Measurements from ENCODE around the gene PLLP. TPM values are rescaled to one million over a fixed set of nuclear protein-coding genes. Genes with fewer than 3 reads are reported as not detected.

The PLLP gene
- total RNA-seq, 2 experiments from 2014 or later: 0.08 to 0.26 TPM

- Mint-ChIP-seq H3K36me3 (no peaks in the 10 kb centered on the region), H3K9me3 (no peaks in the 10 kb centered on the region), H3K4me1 (peaks cover 10% of the 10 kb centered on the region), H3K4me3 (no peak overlapping the region), H3K27ac (peak overlapping the region; percentile 90), H3K27me3 (no peaks in the 10 kb centered on the region)
- DNase-seq (peak; percentile 51), ATAC-seq (ENCODE audit: low read depth) (peak; percentile 2)
- POLR2A ChIA-PET: no interaction called here
Measured at GRCh38 chr16:57297856-57298255, 13.4 kb upstream of the PLLP start.

- peaks cover 13% of the 10 kb centered on the region for H3K4me1 Mint-ChIP-seq
- H3K27ac Mint-ChIP-seq: peak overlapping the region; percentile 25
- H3K36me3 Mint-ChIP-seq: no peaks in the 10 kb centered on the region
- peaks cover 16% of the 10 kb centered on the region for H3K27me3 Mint-ChIP-seq
- H3K9me3 Mint-ChIP-seq: no peaks in the 10 kb centered on the region
- POLR2A ChIA-PET: interaction anchor here (0.7 to 1.2 kb wide), 2 partner anchors 11 to 157 kb away, joined by 3 read pairs; no protein-coding TSS in a partner anchor
- no peak for DNase-seq
- no peak for ATAC-seq (ENCODE audit: low read depth)
- no peak overlapping the region for H3K4me3 Mint-ChIP-seq
Measured at GRCh38 chr16:57289391-57290257, 5.2 kb upstream of the PLLP start.

- ATAC-seq (ENCODE audit: low read depth) (no peak), DNase-seq (no peak)
- no peaks in the 10 kb centered on the region for H3K9me3 Mint-ChIP-seq
- H3K27me3 Mint-ChIP-seq: peaks cover 37% of the 10 kb centered on the region
- peaks cover 15% of the 10 kb centered on the region for H3K4me1 Mint-ChIP-seq
- POLR2A ChIA-PET: no interaction called here
- no peaks in the 10 kb centered on the region for H3K36me3 Mint-ChIP-seq
- H3K4me3 Mint-ChIP-seq: peak overlapping the region; percentile 17
- no peak overlapping the region for H3K27ac Mint-ChIP-seq
Measured at GRCh38 chr16:57285379-57285778, 907 bp upstream of the PLLP start.

GRCh38 chr16:57284952-57285363 lies 486 bp upstream of the PLLP start:
- POLR2A ChIA-PET: no interaction called here
- Mint-ChIP-seq H3K4me1 (peaks cover 11% of the 10 kb centered on the region), H3K27me3 (peaks cover 37% of the 10 kb centered on the region), H3K27ac (no peak overlapping the region), H3K9me3 (no peaks in the 10 kb centered on the region), H3K4me3 (peak overlapping the region; percentile 66), H3K36me3 (no peaks in the 10 kb centered on the region)
- no peak for DNase-seq
- ATAC-seq (ENCODE audit: low read depth): no peak

GRCh38 chr16:57283959-57284208 lies 588 bp downstream of the PLLP start:
- no peaks in the 10 kb centered on the region for H3K36me3 Mint-ChIP-seq
- ATAC-seq (ENCODE audit: low read depth) (no peak), DNase-seq (no peak)
- POLR2A ChIA-PET: no interaction called here
- peaks cover 9% of the 10 kb centered on the region for H3K4me1 Mint-ChIP-seq
- peaks cover 40% of the 10 kb centered on the region for H3K27me3 Mint-ChIP-seq
- H3K27ac Mint-ChIP-seq: no peak overlapping the region
- no peaks in the 10 kb centered on the region for H3K9me3 Mint-ChIP-seq
- peak overlapping the region; percentile 71 for H3K4me3 Mint-ChIP-seq

- ATAC-seq (ENCODE audit: low read depth) (no peak), DNase-seq (no peak)
- Mint-ChIP-seq H3K36me3 (no peaks in the 10 kb centered on the region), H3K27me3 (peaks cover 40% of the 10 kb centered on the region), H3K9me3 (no peaks in the 10 kb centered on the region), H3K4me3 (peak overlapping the region; percentile 71), H3K27ac (no peak overlapping the region), H3K4me1 (peaks cover 9% of the 10 kb centered on the region)
- POLR2A ChIA-PET: no interaction called here
Measured at GRCh38 chr16:57283214-57283958, 1.1 kb downstream of the PLLP start.

GRCh38 chr16:57282510-57283213 lies 1.8 kb downstream of the PLLP start:
- no peak for ATAC-seq (ENCODE audit: low read depth)
- Mint-ChIP-seq H3K9me3 (no peaks in the 10 kb centered on the region), H3K4me3 (no peak overlapping the region), H3K27me3 (peaks cover 39% of the 10 kb centered on the region), H3K36me3 (no peaks in the 10 kb centered on the region), H3K27ac (no peak overlapping the region), H3K4me1 (peaks cover 15% of the 10 kb centered on the region)
- POLR2A ChIA-PET: no interaction called here
- DNase-seq: no peak

- DNase-seq: no peak
- POLR2A ChIA-PET: no interaction called here
- no peak overlapping the region for H3K27ac Mint-ChIP-seq
- H3K4me3 Mint-ChIP-seq: no peak overlapping the region
- peaks cover 34% of the 10 kb centered on the region for H3K27me3 Mint-ChIP-seq
- H3K9me3 Mint-ChIP-seq: no peaks in the 10 kb centered on the region
- H3K36me3 Mint-ChIP-seq: no peaks in the 10 kb centered on the region
- peaks cover 21% of the 10 kb centered on the region for H3K4me1 Mint-ChIP-seq
- ATAC-seq (ENCODE audit: low read depth): no peak
Measured at GRCh38 chr16:57281791-57282190, 2.7 kb downstream of the PLLP start.

GRCh38 chr16:57279780-57280638 lies 4.5 kb downstream of the PLLP start:
- POLR2A ChIA-PET: interaction anchor here (0.6 to 1.1 kb wide), 3 partner anchors 14 to 282 kb away, joined by 3 to 5 read pairs (median 3); no protein-coding TSS in a partner anchor
- no peak for ATAC-seq (ENCODE audit: low read depth)
- H3K4me1 Mint-ChIP-seq: peaks cover 23% of the 10 kb centered on the region
- H3K36me3 Mint-ChIP-seq: no peaks in the 10 kb centered on the region
- no peak for DNase-seq
- H3K27me3 Mint-ChIP-seq: peaks cover 28% of the 10 kb centered on the region
- H3K27ac Mint-ChIP-seq: no peak overlapping the region
- H3K4me3 Mint-ChIP-seq: no peak overlapping the region
- no peaks in the 10 kb centered on the region for H3K9me3 Mint-ChIP-seq

GRCh38 chr16:57278494-57278893 lies 6.0 kb downstream of the PLLP start:
- no peak overlapping the region for H3K4me3 Mint-ChIP-seq
- POLR2A ChIA-PET: interaction anchor here (0.8 kb wide), 1 partner anchor 12 kb away, joined by 3 read pairs; no protein-coding TSS in a partner anchor
- peaks cover 19% of the 10 kb centered on the region for H3K27me3 Mint-ChIP-seq
- no peaks in the 10 kb centered on the region for H3K9me3 Mint-ChIP-seq
- ATAC-seq (ENCODE audit: low read depth) (no peak), DNase-seq (no peak)
- no peaks in the 10 kb centered on the region for H3K36me3 Mint-ChIP-seq
- no peak overlapping the region for H3K27ac Mint-ChIP-seq
- H3K4me1 Mint-ChIP-seq: peaks cover 17% of the 10 kb centered on the region

GRCh38 chr16:57277586-57277985 lies 6.9 kb downstream of the PLLP start:
- ATAC-seq (ENCODE audit: low read depth) (peak; percentile 86), DNase-seq (peak; percentile 61)
- Mint-ChIP-seq H3K4me3 (peak overlapping the region; percentile 65), H3K27me3 (peaks cover 12% of the 10 kb centered on the region), H3K4me1 (peaks cover 17% of the 10 kb centered on the region), H3K9me3 (no peaks in the 10 kb centered on the region), H3K36me3 (no peaks in the 10 kb centered on the region), H3K27ac (peak overlapping the region; percentile 22)
- POLR2A ChIA-PET: interaction anchor here (0.5 to 1.0 kb wide), 2 partner anchors 11 to 91 kb away, joined by 3 to 5 read pairs; partner anchors contain the start of gene RSPRY1

GRCh38 chr16:57276596-57276995 lies 7.9 kb downstream of the PLLP start:
- Mint-ChIP-seq H3K27ac (peak overlapping the region; percentile 51), H3K27me3 (peaks cover 8% of the 10 kb centered on the region), H3K9me3 (no peaks in the 10 kb centered on the region), H3K4me1 (peaks cover 17% of the 10 kb centered on the region), H3K36me3 (no peaks in the 10 kb centered on the region), H3K4me3 (no peak overlapping the region)
- DNase-seq (no peak), ATAC-seq (ENCODE audit: low read depth) (no peak)
- POLR2A ChIA-PET: interaction anchor here (0.7 kb wide), 1 partner anchor 203 kb away, joined by 3 read pairs; no protein-coding TSS in a partner anchor
